Smooth muscle cell (in vitro differentiated cells): ENCODE measurements around the gene NOL4L. TPM values are rescaled to one million over a fixed set of nuclear protein-coding genes. Genes with fewer than 3 reads are reported as not detected.

Source experiments
- DNase-seq: peaks from one replicate; lab custom pipeline; 2025; ENCODE audit not compliant: unreplicated experiment; lab: John Stamatoyannopoulos, UW
- H2AFZ ChIP-seq: fragments of 200-600 bp; sonication (generic); 2 replicates; pipeline ENCODE4 v1.6.0; 2016; ENCODE audit warnings: antibody characterized with exemption, low read depth, mild to moderate bottlenecking
- H3F3A ChIP-seq: fragments of 200-600 bp; sonication (generic); 2 replicates; pipeline ENCODE4 v1.6.0; 2017; ENCODE audit warnings: antibody characterized with exemption, low read depth
- H3K27ac ChIP-seq: fragments of 200-600 bp; sonication (generic); 2 replicates; pipeline ENCODE4 v1.5.1; 2016; ENCODE audit warnings: low read depth, mild to moderate bottlenecking
- H3K27me3 ChIP-seq: fragments of 200-600 bp; sonication (generic); 2 replicates; pipeline ENCODE4 v1.6.1; 2016; ENCODE audit warnings: low read depth, mild to moderate bottlenecking
- H3K36me3 ChIP-seq: fragments of 200-600 bp; sonication (generic); 2 replicates; pipeline ENCODE4 v1.5.1; 2016; ENCODE audit warnings: low read depth
- H3K4me1 ChIP-seq: fragments of 200-600 bp; sonication (generic); 2 replicates; pipeline ENCODE4 v1.5.1; 2016; ENCODE audit warnings: low read depth
- H3K4me2 ChIP-seq: fragments of 200-600 bp; sonication (generic); 2 replicates; pipeline ENCODE4 v1.6.0; 2016; ENCODE audit warnings: mild to moderate bottlenecking
- H3K4me3 ChIP-seq: fragments of 200-600 bp; sonication (generic); 2 replicates; pipeline ENCODE4 v1.5.1; 2016; ENCODE audit warnings: mild to moderate bottlenecking
- H3K79me2 ChIP-seq: fragments of 200-600 bp; sonication (generic); 2 replicates; pipeline ENCODE4 v1.6.0; 2016; ENCODE audit warnings: low read depth, mild to moderate bottlenecking
- H3K9ac ChIP-seq: fragments of 200-600 bp; sonication (generic); 2 replicates; pipeline ENCODE4 v1.6.0; 2016; ENCODE audit warnings: low read depth
- H3K9me3 ChIP-seq: fragments of 200-600 bp; sonication (generic); replicated peaks from 2 replicates; pipeline ENCODE4 v1.5.1; 2016; ENCODE audit warnings: low read depth
- H4K20me1 ChIP-seq: fragments of 200-600 bp; sonication (generic); 2 replicates; pipeline ENCODE4 v1.6.0; 2016; ENCODE audit warnings: low read depth
- CTCF ChIP-seq: fragments of 200-600 bp; sonication (generic); IDR thresholded peaks from 2 replicates; pipeline ENCODE4 v1.5.1; 2017; ENCODE audit warnings: borderline replicate concordance, mild to moderate bottlenecking, antibody characterized with exemption; ENCODE audit not compliant: insufficient read depth, poor library complexity, severe bottlenecking
- whole genome bisulfite sequencing: methylation state at CpG from one replicate; pipeline ENCODE4 v1.1.7; 2016; ENCODE audit warnings: low lambda C conversion rate; 5-methylcytosine and 5-hydroxymethylcytosine counted together
- polyA plus RNA-seq: library from polyadenylated mRNA; unstranded; fragments of >200 nt; fragmentation: Nextera tagmentation; extraction: Ambion mirVana; gene quantifications from 2 replicates; pipeline ENCODE4 v1.2.1, GENCODE V29; 2016
- total RNA-seq: library from RNA; depleted of rRNA; stranded (reverse); fragments of >200 nt; gene quantifications from 2 replicates; pipeline ENCODE4 v1.2.3, GENCODE V29; 2014

Gene NOL4L
- total and polyA plus RNA-seq, 2 experiments from 2014 or later = 26.0 to 26.2 TPM

- Histone ChIP-seq H2AFZ (no peak overlapping the region), H3K4me3 (no peak overlapping the region), H3K9me3 (no peaks in the 10 kb centered on the region), H3K4me2 (no peak overlapping the region), H3K36me3 (no peaks in the 10 kb centered on the region), H3K4me1 (peaks cover 18% of the 10 kb centered on the region), H3K27me3 (no peaks in the 10 kb centered on the region), H3K27ac (no peak overlapping the region), H3K9ac (no peak overlapping the region), H3K79me2 (no peaks in the 10 kb centered on the region), H4K20me1 (no peaks in the 10 kb centered on the region), H3F3A (no peaks in the 10 kb centered on the region)
- TF ChIP-seq CTCF = no peak
- no peak for DNase-seq
- 80% methylated on average over 24 of the region's 25 CpGs for WGBS
Measured at GRCh38 chr20:32563311-32564272, 21.5 kb downstream of the NOL4L start.

GRCh38 chr20:32562495-32562911, 22.6 kb downstream of the NOL4L start:
- Histone ChIP-seq H3K4me1 (peaks cover 18% of the 10 kb centered on the region), H3K9ac (no peak overlapping the region), H4K20me1 (no peaks in the 10 kb centered on the region), H3K27ac (no peak overlapping the region), H3F3A (no peaks in the 10 kb centered on the region), H3K36me3 (no peaks in the 10 kb centered on the region), H3K79me2 (no peaks in the 10 kb centered on the region), H3K4me2 (no peak overlapping the region), H2AFZ (no peak overlapping the region), H3K27me3 (no peaks in the 10 kb centered on the region), H3K4me3 (no peak overlapping the region), H3K9me3 (no peaks in the 10 kb centered on the region)
- DNase-seq = no peak
- WGBS = 13% methylated on average over 5 of the region's 5 CpGs
- TF ChIP-seq CTCF = no peak

GRCh38 chr20:32560989-32561830, 23.9 kb downstream of the NOL4L start:
- H4K20me1 ChIP-seq = no peaks in the 10 kb centered on the region
- no peak overlapping the region for H2AFZ ChIP-seq
- H3K79me2 ChIP-seq = no peaks in the 10 kb centered on the region
- no peaks in the 10 kb centered on the region for H3K27me3 ChIP-seq
- peaks cover 18% of the 10 kb centered on the region for H3K4me1 ChIP-seq
- H3K9me3 ChIP-seq = no peaks in the 10 kb centered on the region
- DNase-seq = no peak
- TF ChIP-seq CTCF = no peak
- H3K4me3 ChIP-seq = no peak overlapping the region
- no peaks in the 10 kb centered on the region for H3F3A ChIP-seq
- no peak overlapping the region for H3K9ac ChIP-seq
- 54% methylated on average over 27 of the region's 27 CpGs for WGBS
- no peaks in the 10 kb centered on the region for H3K36me3 ChIP-seq
- no peak overlapping the region for H3K27ac ChIP-seq
- no peak overlapping the region for H3K4me2 ChIP-seq
